ENCODE data around the gene PPP2R2B. TPM values are rescaled to one million over a fixed set of nuclear protein-coding genes. Genes with fewer than 3 reads are reported as not detected.

PPP2R2B gene
- total and polyA plus RNA-seq, 2 donors (not counting 3 experiments of a cell fraction or from before 2014, with no cell fraction given) = not detected

DNA sequence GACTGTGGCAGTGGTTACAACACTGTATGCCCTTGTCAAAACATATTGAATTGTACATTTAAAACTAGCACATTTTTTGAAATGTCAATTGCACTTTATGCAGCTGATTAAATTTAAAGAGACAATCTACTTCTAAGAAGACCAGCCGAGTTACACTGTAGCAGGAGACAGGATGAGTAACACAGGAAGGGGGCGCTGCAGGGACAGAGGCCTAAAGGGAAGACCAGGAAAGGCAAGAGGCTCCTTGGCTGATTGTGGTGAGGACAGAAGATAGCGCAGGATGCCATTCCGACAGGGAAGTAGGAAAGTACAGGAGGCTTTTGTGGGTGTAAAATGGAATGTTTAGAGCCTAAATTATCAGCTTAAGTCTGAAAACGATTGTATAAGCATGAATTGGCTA is 28.2 kb upstream of the PPP2R2B start:
- Histone ChIP-seq H3K9ac (replicated peaks; ENCODE audit: extremely low read depth, insufficient read depth, low read length) (no peak overlapping the region), H3K4me1 (ENCODE audit: control insufficient read depth, extremely low read depth, insufficient read depth, low read length) (no peaks in the 10 kb centered on the region), H3K9me3 (replicated peaks; ENCODE audit: control insufficient read depth, insufficient read depth, low read length) (no peaks in the 10 kb centered on the region), H3K36me3 (ENCODE audit: control insufficient read depth in 2 of 2, extremely low read depth in 1 of 2, insufficient read depth in 2 of 2, low read length in 2 of 2) (no peaks in the 10 kb centered on the region), H3K4me2 (ENCODE audit: insufficient read depth, low read length) (no peak overlapping the region), H3K27ac (ENCODE audit: insufficient read depth, low read depth, low read length) (no peak overlapping the region), H3K79me2 (ENCODE audit: control insufficient read depth, insufficient read depth, low read length) (no peaks in the 10 kb centered on the region), H3K9me1 (replicated peaks; ENCODE audit: control insufficient read depth, extremely low read depth, insufficient read depth, low read length) (no peaks in the 10 kb centered on the region), H2AFZ (ENCODE audit: low read depth, low read length) (no peak overlapping the region), H3K27me3 (ENCODE audit: control insufficient read depth in 2 of 2, insufficient read depth in 2 of 2, low read length in 2 of 2) (no peaks in the 10 kb centered on the region), H3K4me3 (replicated peaks in 1 of 3; ENCODE audit: insufficient read depth in 1 of 3, low read depth in 1 of 3, low read length in 3 of 3) (no peak overlapping the region), H4K20me1 (replicated peaks; ENCODE audit: control insufficient read depth, extremely low read depth, insufficient read depth, low read length) (no peaks in the 10 kb centered on the region)
- dilution Hi-C loops (cut with MboI; ENCODE audit: extremely low pct_ligation_motif_present, low sequenced_read_pairs) (no loop called here), intact Hi-C loops (cut with micrococcal nuclease) (no loop called here)
- ChIA-PET POLR2A (no interaction called here), CTCF (interaction anchor here (1.1 kb wide), 1 partner anchor 59 kb away, joined by 3 read pairs; no protein-coding TSS in a partner anchor)
- BruUV-seq (replicated peaks) = no TSS peak
- TF ChIP-seq MYC (IDR thresholded peaks at IDR 0.05; ENCODE audit: low read depth, low read length) = no peak
- TF ChIP-seq FOS (IDR thresholded peaks at IDR 0.05; ENCODE audit: borderline replicate concordance, insufficient read depth, low read length) = peak; percentile 13
- no peak for FAIRE-seq
- DNase-seq (ENCODE audit: low read depth, low spot score) = no peak

DNA sequence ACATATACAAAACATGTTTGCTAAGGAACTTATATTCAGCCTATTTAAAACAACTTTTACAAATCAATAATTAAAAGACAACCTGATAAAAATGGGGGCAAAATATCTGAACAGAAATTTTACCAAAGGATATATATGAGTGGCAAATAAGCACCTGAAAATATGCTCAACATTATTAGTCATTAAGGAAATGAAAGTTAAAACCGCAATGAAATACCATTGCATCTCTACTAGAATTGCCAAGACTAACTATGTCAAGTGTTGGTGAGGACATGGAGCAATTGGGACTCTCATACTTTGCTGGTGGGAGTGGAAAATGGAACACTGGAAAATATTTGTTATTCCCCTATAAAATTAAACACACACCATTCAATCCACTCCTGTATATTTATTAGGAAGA is 26.3 kb upstream of the PPP2R2B start:
- FAIRE-seq = no peak
- Histone ChIP-seq H3K9me3 (replicated peaks; ENCODE audit: control insufficient read depth, insufficient read depth, low read length) (no peaks in the 10 kb centered on the region), H3K79me2 (ENCODE audit: control insufficient read depth, insufficient read depth, low read length) (no peaks in the 10 kb centered on the region), H3K4me1 (ENCODE audit: control insufficient read depth, extremely low read depth, insufficient read depth, low read length) (no peaks in the 10 kb centered on the region), H3K9ac (replicated peaks; ENCODE audit: extremely low read depth, insufficient read depth, low read length) (no peak overlapping the region), H4K20me1 (replicated peaks; ENCODE audit: control insufficient read depth, extremely low read depth, insufficient read depth, low read length) (no peaks in the 10 kb centered on the region), H3K4me3 (replicated peaks in 1 of 3; ENCODE audit: insufficient read depth in 1 of 3, low read depth in 1 of 3, low read length in 3 of 3) (no peak overlapping the region), H3K27ac (ENCODE audit: insufficient read depth, low read depth, low read length) (no peak overlapping the region), H3K27me3 (ENCODE audit: control insufficient read depth in 2 of 2, insufficient read depth in 2 of 2, low read length in 2 of 2) (no peaks in the 10 kb centered on the region), H3K36me3 (ENCODE audit: control insufficient read depth in 2 of 2, extremely low read depth in 1 of 2, insufficient read depth in 2 of 2, low read length in 2 of 2) (no peaks in the 10 kb centered on the region), H3K4me2 (ENCODE audit: insufficient read depth, low read length) (no peak overlapping the region), H3K9me1 (replicated peaks; ENCODE audit: control insufficient read depth, extremely low read depth, insufficient read depth, low read length) (no peaks in the 10 kb centered on the region), H2AFZ (ENCODE audit: low read depth, low read length) (no peak overlapping the region)
- POLR2A ChIA-PET = no interaction called here
- BruUV-seq (replicated peaks) = no TSS peak
- intact Hi-C loops (cut with micrococcal nuclease) (no loop called here), dilution Hi-C loops (cut with MboI; ENCODE audit: extremely low pct_ligation_motif_present, low sequenced_read_pairs) (no loop called here)
- TF ChIP-seq GATA2 (IDR thresholded peaks at IDR 0.05; ENCODE audit: insufficient read depth, insufficient read length, low read depth, low read length) (no peak), POLR2AphosphoS5 (IDR thresholded peaks at IDR 0.05; ENCODE audit: insufficient read depth, low read depth, low read length) (no peak), JUN (IDR thresholded peaks at IDR 0.05; ENCODE audit: borderline replicate concordance, insufficient read depth, insufficient read length, low read depth) (no peak), FOS (IDR thresholded peaks at IDR 0.05; ENCODE audit: borderline replicate concordance, insufficient read depth, low read length) (no peak), POLR2A (IDR thresholded peaks at IDR 0.05; ENCODE audit: low read depth, low read length) (no peak), MYC (IDR thresholded peaks at IDR 0.05; ENCODE audit: low read depth, low read length) (no peak), EZH2 (IDR thresholded peaks at IDR 0.05; ENCODE audit: borderline replicate concordance, low read depth, low read length, severe bottlenecking) (no peak)
- TF ChIP-seq, protein P1, sequence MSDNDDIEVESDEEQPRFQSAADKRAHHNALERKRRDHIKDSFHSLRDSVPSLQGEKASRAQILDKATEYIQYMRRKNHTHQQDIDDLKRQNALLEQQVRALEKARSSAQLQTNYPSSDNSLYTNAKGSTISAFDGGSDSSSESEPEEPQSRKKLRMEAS (IDR thresholded peaks at IDR 0.05; ENCODE audit: insufficient read depth, insufficient read length) = no peak
- TF ChIP-seq, protein P2, sequence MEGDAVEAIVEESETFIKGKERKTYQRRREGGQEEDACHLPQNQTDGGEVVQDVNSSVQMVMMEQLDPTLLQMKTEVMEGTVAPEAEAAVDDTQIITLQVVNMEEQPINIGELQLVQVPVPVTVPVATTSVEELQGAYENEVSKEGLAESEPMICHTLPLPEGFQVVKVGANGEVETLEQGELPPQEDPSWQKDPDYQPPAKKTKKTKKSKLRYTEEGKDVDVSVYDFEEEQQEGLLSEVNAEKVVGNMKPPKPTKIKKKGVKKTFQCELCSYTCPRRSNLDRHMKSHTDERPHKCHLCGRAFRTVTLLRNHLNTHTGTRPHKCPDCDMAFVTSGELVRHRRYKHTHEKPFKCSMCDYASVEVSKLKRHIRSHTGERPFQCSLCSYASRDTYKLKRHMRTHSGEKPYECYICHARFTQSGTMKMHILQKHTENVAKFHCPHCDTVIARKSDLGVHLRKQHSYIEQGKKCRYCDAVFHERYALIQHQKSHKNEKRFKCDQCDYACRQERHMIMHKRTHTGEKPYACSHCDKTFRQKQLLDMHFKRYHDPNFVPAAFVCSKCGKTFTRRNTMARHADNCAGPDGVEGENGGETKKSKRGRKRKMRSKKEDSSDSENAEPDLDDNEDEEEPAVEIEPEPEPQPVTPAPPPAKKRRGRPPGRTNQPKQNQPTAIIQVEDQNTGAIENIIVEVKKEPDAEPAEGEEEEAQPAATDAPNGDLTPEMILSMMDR (IDR thresholded peaks at IDR 0.05; ENCODE audit: extremely low read depth in 1 of 2, insufficient read depth in 1 of 2, low read depth in 1 of 2, low read length in 2 of 2) = no peak
- CTCF ChIA-PET = interaction anchor here (1.8 kb wide), 1 partner anchor 10 kb away, joined by 5 read pairs; no protein-coding TSS in a partner anchor
- DNase-seq (ENCODE audit: low read depth, low spot score) = no peak
